NOMO-1 treated with DMSO at 0.1 percent for 48 hours (cell line): Measurements from ENCODE around the gene SLX4.
"Not testable (repeated sequence)": the region's sequence is repeated elsewhere in the genome, so short reads cannot be mapped to it uniquely, and the experiment has no call there.

Experiments used
- DNase-seq: peaks from one replicate; lab custom pipeline; 2025; ENCODE audit not compliant: unreplicated experiment; lab: John Stamatoyannopoulos, UW

Gene SLX4

GRCh38 chr16:3611146-3611975, at the start of gene SLX4:
TSS of gene SLX4 (minus strand) at chr16:3611606. CDS start at chr16:3608964, 2,642 bp downstream.
- DNase-seq, result peak; percentile 89

GRCh38 chr16:3659251-3659650, 47.8 kb upstream of the SLX4 start:
- no peak for DNase-seq

GRCh38 chr16:3656491-3657468, 45.4 kb upstream of the SLX4 start:
- DNase-seq, result no peak

GRCh38 chr16:3656160-3656490, 44.7 kb upstream of the SLX4 start:
- not testable (repeated sequence) for DNase-seq

GRCh38 chr16:3655396-3656159, 44.2 kb upstream of the SLX4 start:
- DNase-seq, result no peak

- DNase-seq, result no peak
Measured at GRCh38 chr16:3655030-3655395, 43.6 kb upstream of the SLX4 start.

GRCh38 chr16:3654249-3654991, 43.0 kb upstream of the SLX4 start, which contains the start of gene DNASE1:
TSS of gene DNASE1 (plus strand) at chr16:3654691. CDS start at chr16:3655374, 683 bp downstream.
- peak; percentile 25 for DNase-seq

GRCh38 chr16:3652373-3653195, 41.2 kb upstream of the SLX4 start:
- no peak for DNase-seq

- DNase-seq, result no peak
Measured at GRCh38 chr16:3651461-3652372, 40.3 kb upstream of the SLX4 start.

GRCh38 chr16:3650631-3651265, 39.3 kb upstream of the SLX4 start:
- no peak for DNase-seq

GRCh38 chr16:3646348-3646920, 35.0 kb upstream of the SLX4 start:
- DNase-seq, result no peak

- no peak for DNase-seq
Measured at GRCh38 chr16:3645504-3646347, 34.3 kb upstream of the SLX4 start.

- DNase-seq, result no peak
Measured at GRCh38 chr16:3645108-3645503, 33.7 kb upstream of the SLX4 start.

GRCh38 chr16:3643095-3643730, 31.8 kb upstream of the SLX4 start:
- DNase-seq, result no peak

GRCh38 chr16:3642397-3643094, 31.1 kb upstream of the SLX4 start:
- DNase-seq, result no peak
